GM13977 (cell line): ENCODE measurements around the gene MEF2A.

Source experiments
- DNase-seq: peaks from one replicate; pipeline ENCODE4 v3.0.0; 2012; ENCODE audit warnings: low spot score
- in situ Hi-C: fragments of 300-500 bp; cut with MboI; formaldehyde crosslinking; loops from one replicate; pipeline ENCODE4 v1.12.0; 2022; ENCODE audit warnings: low sequenced_read_pairs, low pct_unique_long_range_greater_than_20kb, mixed read lengths, inconsistent platforms; ENCODE audit not compliant: unreplicated experiment
- TF ChIP-seq, protein P1 (sequence below): IDR thresholded peaks from 2 replicates; pipeline ENCODE4 v1.5.1; 2012; ENCODE audit warnings: mild to moderate bottlenecking, control low read depth; ENCODE audit not compliant: insufficient read depth; ENCODE audit errors: extremely low read depth, missing control alignments

Gene MEF2A

GRCh38 chr15:99619712-99620111 is 53.9 kb downstream of the MEF2A start:
- in situ Hi-C loops: no loop called here
- DNase-seq: no peak
- TF ChIP-seq, protein P1, sequence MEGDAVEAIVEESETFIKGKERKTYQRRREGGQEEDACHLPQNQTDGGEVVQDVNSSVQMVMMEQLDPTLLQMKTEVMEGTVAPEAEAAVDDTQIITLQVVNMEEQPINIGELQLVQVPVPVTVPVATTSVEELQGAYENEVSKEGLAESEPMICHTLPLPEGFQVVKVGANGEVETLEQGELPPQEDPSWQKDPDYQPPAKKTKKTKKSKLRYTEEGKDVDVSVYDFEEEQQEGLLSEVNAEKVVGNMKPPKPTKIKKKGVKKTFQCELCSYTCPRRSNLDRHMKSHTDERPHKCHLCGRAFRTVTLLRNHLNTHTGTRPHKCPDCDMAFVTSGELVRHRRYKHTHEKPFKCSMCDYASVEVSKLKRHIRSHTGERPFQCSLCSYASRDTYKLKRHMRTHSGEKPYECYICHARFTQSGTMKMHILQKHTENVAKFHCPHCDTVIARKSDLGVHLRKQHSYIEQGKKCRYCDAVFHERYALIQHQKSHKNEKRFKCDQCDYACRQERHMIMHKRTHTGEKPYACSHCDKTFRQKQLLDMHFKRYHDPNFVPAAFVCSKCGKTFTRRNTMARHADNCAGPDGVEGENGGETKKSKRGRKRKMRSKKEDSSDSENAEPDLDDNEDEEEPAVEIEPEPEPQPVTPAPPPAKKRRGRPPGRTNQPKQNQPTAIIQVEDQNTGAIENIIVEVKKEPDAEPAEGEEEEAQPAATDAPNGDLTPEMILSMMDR: no peak

DNA sequence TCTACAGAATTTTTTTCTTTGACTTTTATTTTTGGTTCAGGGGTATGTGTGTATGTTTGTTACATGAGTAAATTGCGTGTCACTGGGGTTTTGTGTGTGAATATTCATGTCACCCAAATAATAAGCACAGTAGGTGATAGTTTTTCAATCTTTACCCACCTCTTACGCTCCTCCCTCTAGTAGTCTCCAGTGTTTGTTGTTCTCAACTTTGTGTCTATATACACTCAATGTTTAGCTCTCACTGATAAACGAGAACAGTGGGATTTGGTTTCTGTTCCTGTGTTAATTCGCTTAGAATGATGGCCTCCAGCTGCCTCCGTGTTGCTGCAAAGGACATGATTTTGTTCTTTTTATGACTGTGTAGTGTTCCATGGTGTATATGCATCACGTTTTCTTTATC is 54.4 kb downstream of the MEF2A start:
- in situ Hi-C loops: no loop called here
- no peak for DNase-seq
- TF ChIP-seq, protein P1: no peak

DNA sequence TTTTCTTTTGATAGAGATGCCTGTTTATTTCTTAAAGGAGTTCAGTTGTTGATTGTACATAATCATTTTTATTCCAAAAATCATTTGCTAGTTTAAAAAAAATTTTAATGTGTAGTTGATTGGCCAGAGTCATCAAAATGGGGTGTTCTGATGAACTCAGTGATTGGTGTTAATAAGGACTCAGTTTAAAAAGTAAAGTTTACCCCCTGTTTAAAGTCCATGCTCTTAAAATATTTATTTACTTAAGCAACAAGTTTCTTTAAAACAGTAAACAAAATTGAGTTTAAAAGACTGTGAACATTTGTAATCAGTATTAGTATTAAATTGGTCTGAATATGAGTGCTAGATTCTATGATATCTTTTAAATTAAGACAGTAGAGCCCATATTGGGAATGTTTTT is 56.0 kb downstream of the MEF2A start:
- in situ Hi-C loops: no loop called here
- TF ChIP-seq, protein P1: no peak

DNA sequence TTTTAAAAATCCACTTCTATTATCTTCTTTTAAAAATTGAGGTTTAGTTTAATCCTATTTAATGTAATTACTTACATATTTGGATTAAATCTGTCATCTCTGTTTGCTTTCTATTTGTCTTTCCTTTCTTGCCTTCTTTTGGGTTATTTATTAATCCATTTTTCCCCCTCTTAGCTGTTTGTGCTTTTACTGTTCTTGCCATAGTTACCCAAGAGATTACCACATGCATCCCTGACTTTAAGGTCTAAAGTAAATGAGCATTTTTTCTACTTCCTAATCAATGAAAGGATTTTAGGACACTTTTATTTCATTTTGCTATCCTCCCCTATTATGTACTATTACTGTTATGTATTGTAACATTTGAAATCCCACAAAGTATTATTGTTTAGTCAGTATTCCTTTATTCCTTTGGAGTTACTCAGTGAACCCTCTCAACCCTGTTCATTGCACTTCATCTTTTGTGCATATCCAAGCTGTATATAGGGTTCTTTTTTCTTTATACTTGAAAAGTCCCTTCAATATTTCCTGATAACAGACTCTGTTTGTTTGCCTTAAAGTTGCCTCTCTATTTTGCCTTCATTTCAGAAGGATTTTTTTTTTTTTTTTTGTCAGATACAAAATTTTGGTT is 62.7 kb downstream of the MEF2A start:
- DNase-seq: no peak
- TF ChIP-seq, protein P1: no peak
- in situ Hi-C loops: no loop called here

More for the DNA sequence above, 56.0 kb downstream of the MEF2A start:
- DNase-seq: no peak

DNA sequence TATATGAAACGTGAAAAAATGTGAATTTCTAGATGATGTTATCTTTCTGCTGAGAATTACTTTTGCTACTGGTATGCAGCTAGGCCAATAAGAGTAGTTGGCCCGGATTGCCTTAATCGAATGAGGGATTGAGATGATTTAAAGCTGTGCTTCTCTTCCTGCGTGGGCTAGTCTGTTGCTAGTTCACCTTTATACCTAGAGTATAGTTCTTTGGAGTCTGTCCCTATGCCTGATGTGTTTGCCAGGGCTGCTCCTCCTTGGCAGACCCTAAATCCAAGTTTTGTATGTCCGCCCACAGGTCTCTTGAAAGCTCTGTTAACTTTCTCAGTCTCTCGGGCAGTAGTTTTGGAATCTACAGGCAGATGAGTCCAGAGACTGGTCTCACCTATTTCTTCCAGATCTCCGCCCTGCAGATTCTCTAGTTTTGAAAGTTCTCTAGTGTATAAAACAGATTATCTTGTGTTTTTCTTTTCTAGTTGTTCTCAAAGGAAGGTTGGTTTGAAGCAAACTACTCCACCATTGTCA is 64.9 kb downstream of the MEF2A start:
- TF ChIP-seq, protein P1: no peak
- in situ Hi-C loops: no loop called here
- no peak for DNase-seq

GRCh38 chr15:99631255-99631654 is 65.5 kb downstream of the MEF2A start:
- TF ChIP-seq, protein P1: no peak
- in situ Hi-C loops: no loop called here
- DNase-seq: peak; percentile 56
